ENCODE measurements around the gene KIRREL3.

Gene KIRREL3

GRCh38 chr11:126782810-126783209 lies 217.8 kb downstream of the KIRREL3 start:
- DNase-seq (ENCODE audit: low read depth): no peak

- DNase-seq (ENCODE audit: low read depth): no peak
Observed at GRCh38 chr11:126781942-126782341, 218.6 kb downstream of the KIRREL3 start.

- no peak for DNase-seq (ENCODE audit: low read depth)
Observed at GRCh38 chr11:126776119-126776518, 224.5 kb downstream of the KIRREL3 start.

- DNase-seq (ENCODE audit: low read depth): no peak
Observed at GRCh38 chr11:126772267-126772666, 228.3 kb downstream of the KIRREL3 start.

- DNase-seq (ENCODE audit: low read depth): no peak
Observed at GRCh38 chr11:126768702-126769101, 231.9 kb downstream of the KIRREL3 start.

- DNase-seq (ENCODE audit: low read depth): no peak
Observed at GRCh38 chr11:126766440-126766839, 234.1 kb downstream of the KIRREL3 start.

- DNase-seq (ENCODE audit: low read depth): no peak
Observed at GRCh38 chr11:126765196-126765595, 235.4 kb downstream of the KIRREL3 start.

- no peak for DNase-seq (ENCODE audit: low read depth)
Observed at GRCh38 chr11:126764231-126764630, 236.3 kb downstream of the KIRREL3 start.

- no peak for DNase-seq (ENCODE audit: low read depth)
Observed at GRCh38 chr11:126756855-126757254, 243.7 kb downstream of the KIRREL3 start.

- DNase-seq (ENCODE audit: low read depth): no peak
Observed at GRCh38 chr11:126756421-126756820, 244.1 kb downstream of the KIRREL3 start.

- DNase-seq (ENCODE audit: low read depth): no peak
Observed at GRCh38 chr11:126755526-126755925, 245.0 kb downstream of the KIRREL3 start.

GRCh38 chr11:126754591-126755426 lies 245.8 kb downstream of the KIRREL3 start:
- DNase-seq (ENCODE audit: low read depth): no peak

- no peak for DNase-seq (ENCODE audit: low read depth)
Observed at GRCh38 chr11:126753990-126754389, 246.6 kb downstream of the KIRREL3 start.

GRCh38 chr11:126751242-126751641 lies 249.3 kb downstream of the KIRREL3 start:
- no peak for DNase-seq (ENCODE audit: low read depth)

- DNase-seq (ENCODE audit: low read depth): no peak
Observed at GRCh38 chr11:126748793-126749192, 251.8 kb downstream of the KIRREL3 start.

GRCh38 chr11:126748100-126748791 lies 252.3 kb downstream of the KIRREL3 start:
- no peak for DNase-seq (ENCODE audit: low read depth)

GRCh38 chr11:126747315-126747714 lies 253.3 kb downstream of the KIRREL3 start:
- DNase-seq (ENCODE audit: low read depth): no peak

- no peak for DNase-seq (ENCODE audit: low read depth)
Observed at GRCh38 chr11:126746443-126746842, 254.1 kb downstream of the KIRREL3 start.

GRCh38 chr11:126744699-126745098 lies 255.9 kb downstream of the KIRREL3 start:
- no peak for DNase-seq (ENCODE audit: low read depth)

- DNase-seq (ENCODE audit: low read depth): no peak
Observed at GRCh38 chr11:126743628-126744027, 256.9 kb downstream of the KIRREL3 start.

- DNase-seq (ENCODE audit: low read depth): no peak
Observed at GRCh38 chr11:126742582-126742981, 258.0 kb downstream of the KIRREL3 start.

GRCh38 chr11:126740846-126741245 lies 259.7 kb downstream of the KIRREL3 start:
- DNase-seq (ENCODE audit: low read depth): no peak

GRCh38 chr11:126739499-126740145 lies 260.9 kb downstream of the KIRREL3 start:
- DNase-seq (ENCODE audit: low read depth): no peak
